H1 (cell line): ENCODE measurements around the gene CNOT6L. TPM values are rescaled to one million over a fixed set of nuclear protein-coding genes. Genes with fewer than 3 reads are reported as not detected.

ENCODE experiments used
- CTCF ChIA-PET: fragments of 300-600 bp; sonication (Branson Sonifier 250); formaldehyde crosslinking; loops from one replicate; lab custom pipeline; 2021; ENCODE audit not compliant: partially characterized antibody; lab: Charles Lee
- POLR2A ChIA-PET: fragments of 300-600 bp; sonication (Branson Sonifier 250); formaldehyde crosslinking; loops from one replicate; lab custom pipeline; 2021; ENCODE audit warnings: inconsistent platforms; ENCODE audit not compliant: partially characterized antibody; lab: Charles Lee
- DNase-seq, 2 experiments: peaks; one replicate each; pipeline versions ENCODE4 v3.0.0 to v3.0.0-alpha.2; 2010 to 2022; ENCODE audit warnings: low spot score in 2 of 2, low read depth in 1 of 2, mixed read lengths in 1 of 2
- FAIRE-seq: peaks from 2 replicates; lab custom pipeline; 2011; peaks lifted over from hg19 to GRCh38; lab: Jason Lieb, UNC
- H2AFZ ChIP-seq: 2 replicates; pipeline ENCODE4 v1.8.1; 2012; ENCODE audit warnings: low read length, inconsistent platforms
- H2AK5ac ChIP-seq: 2 replicates; pipeline ENCODE4 v1.6.1; 2013; ENCODE audit warnings: low read depth, low read length
- H2BK120ac ChIP-seq: replicated peaks from 2 replicates; pipeline ENCODE3; 2013; ENCODE audit warnings: low read depth, low read length, inconsistent platforms
- H2BK12ac ChIP-seq: 2 replicates; pipeline ENCODE4 v1.6.1; 2013; ENCODE audit warnings: low read depth, low read length
- H2BK15ac ChIP-seq: 2 replicates; pipeline ENCODE4 v1.6.1; 2013; ENCODE audit warnings: low read length
- H2BK20ac ChIP-seq: 2 replicates; pipeline ENCODE4 v1.6.1; 2013; ENCODE audit warnings: low read length
- H2BK5ac ChIP-seq: 2 replicates; pipeline ENCODE4 v1.6.1; 2013; ENCODE audit warnings: low read depth, low read length
- H3K14ac ChIP-seq: 2 replicates; pipeline ENCODE4 v1.6.1; 2013; ENCODE audit warnings: inconsistent platforms; ENCODE audit not compliant: insufficient read length
- H3K18ac ChIP-seq: 2 replicates; pipeline ENCODE4 v1.6.1; 2013; ENCODE audit warnings: low read length; ENCODE audit errors: extremely low read depth
- H3K23ac ChIP-seq: 2 replicates; pipeline ENCODE4 v1.6.1; 2013; ENCODE audit warnings: inconsistent platforms; ENCODE audit not compliant: insufficient read length
- H3K23me2 ChIP-seq: 2 replicates; pipeline ENCODE4 v1.6.1; 2013; ENCODE audit warnings: low read depth, low read length
- H3K27ac ChIP-seq: 2 replicates; pipeline ENCODE4 v1.6.1; 2011; ENCODE audit warnings: low read depth, low read length, inconsistent platforms
- H3K27me3 ChIP-seq, 4 experiments: replicated peaks in 1 of 4; 1 replicate in 1 of 4; 2 replicates in 3 of 4; pipeline versions ENCODE4 v1.6.1 to v1.8.1; 2011 to 2013; ENCODE audit warnings: low read length in 3 of 4, mild to moderate bottlenecking in 3 of 4, inconsistent platforms in 2 of 4, mixed read lengths in 2 of 4, moderate library complexity in 1 of 4; ENCODE audit not compliant: control insufficient read depth in 3 of 4, insufficient read depth in 3 of 4; ENCODE audit errors: extremely low read depth in 1 of 4
- H3K36me3 ChIP-seq, 4 experiments: 2 replicates each; pipeline versions ENCODE4 v1.6.1 to v1.8.1; 2011 to 2013; ENCODE audit warnings: mild to moderate bottlenecking in 4 of 4, low read length in 3 of 4, moderate library complexity in 2 of 4, control low read depth in 1 of 4, inconsistent platforms in 1 of 4; ENCODE audit not compliant: insufficient read depth in 4 of 4, control insufficient read depth in 2 of 4
- H3K4ac ChIP-seq: replicated peaks from 2 replicates; pipeline ENCODE3; 2013; ENCODE audit warnings: low read length, low read depth, mixed read lengths, inconsistent platforms; ENCODE audit not compliant: insufficient read length
- H3K4me1 ChIP-seq, 4 experiments: replicated peaks in 1 of 4; 1 replicate in 1 of 4; 2 replicates in 3 of 4; pipeline versions ENCODE4 v1.6.1 to v1.8.1; 2011 to 2013; ENCODE audit warnings: low read length in 3 of 4, inconsistent platforms in 2 of 4, mixed read lengths in 1 of 4; ENCODE audit not compliant: insufficient read depth in 4 of 4, control insufficient read depth in 3 of 4
- H3K4me2 ChIP-seq, 2 experiments: 2 replicates each; pipeline versions ENCODE4 v1.6.1 to v1.8.1; 2011 to 2013; ENCODE audit warnings: low read depth in 2 of 2, low read length in 2 of 2, control low read depth in 1 of 2, inconsistent platforms in 1 of 2, mild to moderate bottlenecking in 1 of 2; ENCODE audit not compliant: insufficient read depth in 1 of 2
- H3K4me3 ChIP-seq, 4 experiments: fragments of 200-600, 300-600 bp in 1 of 4; sonication (generic), shearing (Covaris generic), sonication (Bioruptor Twin) in 1 of 4; 2 replicates each; pipeline versions ENCODE4 v1.5.1 to v1.8.1; 2011 to 2016; ENCODE audit warnings: low read length in 4 of 4, low read depth in 3 of 4, control low read depth in 2 of 4, inconsistent platforms in 2 of 4, mild to moderate bottlenecking in 2 of 4, mixed read lengths in 1 of 4, moderate library complexity in 1 of 4; ENCODE audit not compliant: insufficient read depth in 2 of 4; ENCODE audit errors: extremely low read depth in 1 of 4
- H3K56ac ChIP-seq: replicated peaks from 2 replicates; pipeline ENCODE3; 2013; ENCODE audit warnings: low read depth, mild to moderate bottlenecking, mixed read lengths, low read length, inconsistent platforms; ENCODE audit not compliant: insufficient read length
- H3K79me1 ChIP-seq: 2 replicates; pipeline ENCODE4 v1.6.1; 2013; ENCODE audit warnings: low read depth, low read length, control low read depth
- H3K79me2 ChIP-seq, 2 experiments: 2 replicates each; pipeline versions ENCODE4 v1.6.1 to v1.8.1; 2012 to 2013; ENCODE audit warnings: low read length in 2 of 2, mild to moderate bottlenecking in 2 of 2, inconsistent platforms in 1 of 2; ENCODE audit not compliant: insufficient read depth in 2 of 2, control insufficient read depth in 1 of 2
- H3K9ac ChIP-seq, 4 experiments: replicated peaks in 1 of 4; 1 replicate in 1 of 4; 2 replicates in 3 of 4; pipeline versions ENCODE4 v1.6.1 to v1.8.1; 2011 to 2013; ENCODE audit warnings: low read depth in 3 of 4, low read length in 3 of 4, control low read depth in 2 of 4, mild to moderate bottlenecking in 2 of 4, moderate library complexity in 2 of 4, inconsistent platforms in 1 of 4; ENCODE audit errors: extremely low read depth in 1 of 4
- H3K9me3 ChIP-seq, 2 experiments: 2 replicates each; pipeline versions ENCODE4 v1.6.1 to v1.8.1; 2012 to 2013; ENCODE audit warnings: mild to moderate bottlenecking in 2 of 2, moderate library complexity in 2 of 2, control low read depth in 1 of 2, inconsistent platforms in 1 of 2, low read depth in 1 of 2, low read length in 1 of 2, mixed read lengths in 1 of 2; ENCODE audit not compliant: insufficient read depth in 2 of 2
- H4K20me1 ChIP-seq, 2 experiments: replicated peaks in 1 of 2; 2 replicates each; pipeline versions ENCODE3 to v1.8.1; 2011 to 2013; ENCODE audit warnings: inconsistent platforms in 2 of 2, low read length in 2 of 2, mild to moderate bottlenecking in 1 of 2; ENCODE audit not compliant: insufficient read depth in 2 of 2, control insufficient read depth in 1 of 2
- H4K5ac ChIP-seq: 2 replicates; pipeline ENCODE4 v1.6.1; 2013; ENCODE audit warnings: low read length, low read depth, mixed read lengths, inconsistent platforms; ENCODE audit not compliant: insufficient read length
- H4K8ac ChIP-seq: 2 replicates; pipeline ENCODE4 v1.8.0; 2013; ENCODE audit warnings: mild to moderate bottlenecking, moderate library complexity, low read length, inconsistent platforms; ENCODE audit not compliant: insufficient read depth; ENCODE audit errors: extremely low read depth
- H4K91ac ChIP-seq: replicated peaks from 2 replicates; pipeline ENCODE3; 2013; ENCODE audit warnings: low read length, mixed read lengths, inconsistent platforms; ENCODE audit not compliant: insufficient read length
- WGBS, 2 experiments: shearing (Covaris generic) in 1 of 2; methylation state at CpG; one replicate each; pipeline versions ENCODE4 v1.1.6 to v1.1.7; 2013 to 2015; ENCODE audit warnings: low lambda C conversion rate in 2 of 2, mixed read lengths in 2 of 2, inconsistent platforms in 1 of 2, low coverage in 1 of 2, missing lambda C conversion rate in 1 of 2; ENCODE audit not compliant: insufficient replicate concordance in 2 of 2, insufficient coverage in 1 of 2, insufficient read length in 1 of 2; ENCODE audit errors: extremely low coverage in 1 of 2, missing lambda C conversion rate in 1 of 2; 5-methylcytosine and 5-hydroxymethylcytosine counted together
- polyA plus RNA-seq, 7 experiments: library from polyadenylated mRNA; depleted of rRNA in 3 of 7; stranded (reverse) in 5 of 7; unstranded in 2 of 7; fragments of >200 nt in 5 of 7; fragments of 200-250 nt in 2 of 7; gene quantifications; 1 replicate in 5 of 7; 2 replicates in 1 of 7; 4 replicates in 1 of 7; pipeline versions ENCODE4 v1.2.1 to v1.2.3, GENCODE V29; 2011 to 2013; ENCODE audit warnings: missing spikeins in 2 of 7, mixed read lengths in 2 of 7
- total RNA-seq: library from RNA; stranded (reverse); fragmentation: NEBNext Ultra II Directional; extraction: Animal tissue kit (Norgen Biotek cat#: 25700); gene quantifications from 2 replicates; pipeline ENCODE4 v1.2.1, GENCODE V29; 2021

Gene CNOT6L
- total and polyA plus RNA-seq, 2 of the 8 experiments (the other 6 are each of a cell fraction or from before 2014, with no cell fraction given): 2.0 to 22.4 TPM

DNA sequence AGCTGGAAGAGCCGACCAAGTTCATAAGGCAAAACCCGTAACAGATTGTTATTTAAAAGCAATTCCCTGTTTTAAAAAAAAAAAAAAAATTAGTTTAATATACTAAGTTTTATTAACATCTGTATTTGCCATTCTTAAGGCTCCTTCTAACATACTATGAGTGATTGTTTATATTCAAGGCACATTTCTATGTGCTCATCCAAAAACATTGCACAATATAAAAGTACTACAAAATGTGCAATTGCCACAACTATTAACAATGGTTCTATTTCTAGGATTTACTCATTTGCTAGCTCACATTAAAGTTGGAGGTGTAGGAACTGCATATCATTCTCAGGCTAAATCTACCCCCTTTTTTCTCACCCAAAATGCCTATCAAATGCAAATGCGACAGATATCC, 46.1 kb downstream of the CNOT6L start:
- H2AFZ ChIP-seq: no peak overlapping the region
- H3K9ac ChIP-seq: no peak overlapping the region
- no peaks in the 10 kb centered on the region for H3K79me2 ChIP-seq
- POLR2A ChIA-PET: no interaction called here
- no peaks in the 10 kb centered on the region for H3K27me3 ChIP-seq
- H2BK5ac ChIP-seq: no peak overlapping the region
- H4K91ac ChIP-seq: no peak overlapping the region
- H3K4ac ChIP-seq: no peak overlapping the region
- H2BK15ac ChIP-seq: no peak overlapping the region
- no peak overlapping the region for H3K14ac ChIP-seq
- H3K4me3 ChIP-seq: no peak overlapping the region
- no peak overlapping the region for H4K5ac ChIP-seq
- DNase-seq (no peak), FAIRE-seq (no peak)
- no peaks in the 10 kb centered on the region for H3K9me3 ChIP-seq
- H3K23me2 ChIP-seq: no peaks in the 10 kb centered on the region
- H3K4me1 ChIP-seq: peaks cover 0 to 14% (median 1%) of the 10 kb centered on the region in 4 experiments; a peak in 2 of 7 replicates
- no peak overlapping the region for H2BK120ac ChIP-seq
- no peak overlapping the region for H3K23ac ChIP-seq
- H3K18ac ChIP-seq: no peak overlapping the region
- no peak overlapping the region for H2BK20ac ChIP-seq
- CTCF ChIA-PET: no interaction called here
- H3K79me1 ChIP-seq: no peaks in the 10 kb centered on the region
- no peaks in the 10 kb centered on the region for H3K36me3 ChIP-seq
- H2BK12ac ChIP-seq: no peak overlapping the region
- H3K4me2 ChIP-seq: no peak overlapping the region
- no peak overlapping the region for H4K8ac ChIP-seq
- H4K20me1 ChIP-seq: no peaks in the 10 kb centered on the region
- H3K56ac ChIP-seq: no peak overlapping the region
- H2AK5ac ChIP-seq: no peak overlapping the region
- H3K27ac ChIP-seq: no peak overlapping the region
- WGBS, 2 experiments: 87% methylated on average over 3 of the region's 3 CpGs; no CpG with 5 or more reads in 1 of the 2 experiments
